ENCODE data around the gene MRPS5.
A peak's percentile ranks its signal among the peaks of the same experiment; 100 is the strongest.

MRPS5 gene

DNA sequence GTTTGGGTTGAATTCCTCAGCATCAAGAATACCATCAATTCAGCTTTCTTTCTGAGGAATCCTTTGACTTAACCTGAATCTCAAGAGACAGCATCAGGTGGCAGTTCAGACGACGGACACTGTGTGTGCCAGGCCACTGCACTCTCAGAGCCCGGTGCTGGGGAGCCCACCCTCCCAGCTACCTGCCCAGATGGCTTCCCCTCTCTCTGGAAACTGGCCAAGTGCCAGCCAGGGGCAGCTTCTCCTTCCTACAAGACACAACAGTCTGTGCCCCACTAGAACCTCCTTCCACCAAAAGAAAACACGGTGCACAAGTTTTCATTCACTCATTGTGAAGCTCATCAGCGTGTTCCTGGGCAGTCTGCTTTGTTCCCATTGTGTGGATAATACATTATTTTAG, 67.6 kb downstream of the MRPS5 start:
- DNase-seq (ENCODE audit: low spot score): no peak
- H3K27ac ChIP-seq: no peak overlapping the region
- ChIA-PET POLR2A (ENCODE audit: low non-redundant PET) (no interaction called here), CTCF (interaction anchor here (0.7 to 2.9 kb wide), 6 partner anchors 8 to 68 kb away, joined by 3 to 18 read pairs (median 5); partner anchors contain the start of gene MAL)
- TF ChIP-seq, protein P1, sequence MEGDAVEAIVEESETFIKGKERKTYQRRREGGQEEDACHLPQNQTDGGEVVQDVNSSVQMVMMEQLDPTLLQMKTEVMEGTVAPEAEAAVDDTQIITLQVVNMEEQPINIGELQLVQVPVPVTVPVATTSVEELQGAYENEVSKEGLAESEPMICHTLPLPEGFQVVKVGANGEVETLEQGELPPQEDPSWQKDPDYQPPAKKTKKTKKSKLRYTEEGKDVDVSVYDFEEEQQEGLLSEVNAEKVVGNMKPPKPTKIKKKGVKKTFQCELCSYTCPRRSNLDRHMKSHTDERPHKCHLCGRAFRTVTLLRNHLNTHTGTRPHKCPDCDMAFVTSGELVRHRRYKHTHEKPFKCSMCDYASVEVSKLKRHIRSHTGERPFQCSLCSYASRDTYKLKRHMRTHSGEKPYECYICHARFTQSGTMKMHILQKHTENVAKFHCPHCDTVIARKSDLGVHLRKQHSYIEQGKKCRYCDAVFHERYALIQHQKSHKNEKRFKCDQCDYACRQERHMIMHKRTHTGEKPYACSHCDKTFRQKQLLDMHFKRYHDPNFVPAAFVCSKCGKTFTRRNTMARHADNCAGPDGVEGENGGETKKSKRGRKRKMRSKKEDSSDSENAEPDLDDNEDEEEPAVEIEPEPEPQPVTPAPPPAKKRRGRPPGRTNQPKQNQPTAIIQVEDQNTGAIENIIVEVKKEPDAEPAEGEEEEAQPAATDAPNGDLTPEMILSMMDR (conservative IDR thresholded peaks at IDR 0.05; ENCODE audit: low read depth): no peak

DNA sequence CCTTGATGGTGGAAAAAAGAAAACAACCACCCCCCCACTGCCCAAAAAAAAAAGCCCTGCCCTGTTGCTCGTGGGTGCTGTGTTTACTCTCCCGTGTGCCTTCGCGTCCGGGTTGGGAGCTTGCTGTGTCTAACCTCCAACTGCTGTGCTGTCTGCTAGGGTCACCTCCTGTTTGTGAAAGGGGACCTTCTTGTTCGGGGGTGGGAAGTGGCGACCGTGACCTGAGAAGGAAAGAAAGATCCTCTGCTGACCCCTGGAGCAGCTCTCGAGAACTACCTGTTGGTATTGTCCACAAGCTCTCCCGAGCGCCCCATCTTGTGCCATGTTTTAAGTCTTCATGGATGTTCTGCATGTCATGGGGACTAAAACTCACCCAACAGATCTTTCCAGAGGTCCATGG, 68.1 kb downstream of the MRPS5 start:
- TF ChIP-seq, protein P1 (conservative IDR thresholded peaks at IDR 0.05; ENCODE audit: low read depth): no peak
- ChIA-PET CTCF (interaction anchor here (0.7 to 2.9 kb wide), 7 partner anchors 9 to 67 kb away, joined by 3 to 18 read pairs (median 5); partner anchors contain the start of gene MAL), POLR2A (ENCODE audit: low non-redundant PET) (no interaction called here)
- H3K27ac ChIP-seq: no peak overlapping the region
- no peak for DNase-seq (ENCODE audit: low spot score)

DNA sequence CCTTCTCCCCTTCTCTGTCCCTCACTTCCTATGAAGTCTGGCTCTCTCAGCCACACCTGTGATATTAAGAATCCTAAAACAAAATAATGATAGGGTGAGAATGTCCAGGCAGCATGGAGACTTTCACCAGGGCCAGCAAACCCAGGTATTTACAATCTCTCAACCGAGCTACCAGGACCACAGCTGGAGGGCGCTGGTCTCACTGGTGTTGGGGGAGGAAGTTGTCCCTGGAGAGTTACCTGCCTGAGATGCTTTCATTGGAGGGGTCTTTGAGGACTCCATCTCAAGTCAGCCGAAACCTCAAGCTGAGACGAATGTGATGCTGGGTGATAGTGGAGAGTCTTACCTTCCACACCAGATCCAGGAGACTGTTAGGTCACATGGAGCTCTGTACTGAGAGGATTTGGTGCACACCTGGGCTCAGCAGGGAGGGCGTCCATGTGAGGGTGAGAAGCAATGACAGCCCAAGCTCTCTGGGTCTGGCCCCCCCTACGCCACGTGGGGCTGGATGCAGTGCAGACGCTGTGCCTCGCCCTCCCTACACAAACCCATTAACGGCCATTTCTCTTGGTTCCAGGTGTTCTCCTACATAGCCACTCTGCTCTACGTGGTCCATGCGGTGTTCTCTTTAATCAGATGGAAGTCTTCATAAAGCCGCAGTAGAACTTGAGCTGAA, 68.7 kb downstream of the MRPS5 start:
- CTCF ChIA-PET: interaction anchor here (0.8 to 2.9 kb wide), 4 partner anchors 9 to 67 kb away, joined by 4 to 18 read pairs (median 5); no protein-coding TSS in a partner anchor
- no peak overlapping the region for H3K27ac ChIP-seq
- DNase-seq (ENCODE audit: low spot score): no peak
- POLR2A ChIA-PET (ENCODE audit: low non-redundant PET): no interaction called here
- TF ChIP-seq, protein P1 (conservative IDR thresholded peaks at IDR 0.05; ENCODE audit: low read depth): no peak

DNA sequence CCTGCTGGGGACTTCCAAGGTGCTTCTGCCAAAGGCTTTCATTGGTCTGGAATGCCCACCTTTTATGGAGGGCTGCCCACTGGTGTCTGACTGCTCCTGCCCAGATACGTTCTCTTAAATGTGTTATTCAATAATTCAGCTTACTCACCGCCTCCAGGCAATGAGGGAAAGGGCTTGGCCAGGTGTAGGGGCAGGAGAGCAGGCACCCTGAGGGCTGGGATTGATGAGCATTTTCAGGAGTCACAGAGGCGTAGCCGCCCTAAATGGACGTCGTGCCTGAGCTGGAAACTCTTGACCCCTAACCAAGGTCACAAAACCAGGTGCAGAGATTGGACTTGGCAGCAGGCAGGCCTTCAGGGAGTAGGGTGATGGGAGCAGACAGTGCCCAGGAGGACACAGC, 69.3 kb downstream of the MRPS5 start:
- H3K27ac ChIP-seq: no peak overlapping the region
- TF ChIP-seq, protein P1 (conservative IDR thresholded peaks at IDR 0.05; ENCODE audit: low read depth): no peak
- DNase-seq (ENCODE audit: low spot score): peak; percentile 76
- CTCF ChIA-PET: interaction anchor here (0.9 to 2.9 kb wide), 2 partner anchors 27 to 29 kb away, joined by 4 to 18 read pairs; no protein-coding TSS in a partner anchor
- POLR2A ChIA-PET (ENCODE audit: low non-redundant PET): no interaction called here

DNA sequence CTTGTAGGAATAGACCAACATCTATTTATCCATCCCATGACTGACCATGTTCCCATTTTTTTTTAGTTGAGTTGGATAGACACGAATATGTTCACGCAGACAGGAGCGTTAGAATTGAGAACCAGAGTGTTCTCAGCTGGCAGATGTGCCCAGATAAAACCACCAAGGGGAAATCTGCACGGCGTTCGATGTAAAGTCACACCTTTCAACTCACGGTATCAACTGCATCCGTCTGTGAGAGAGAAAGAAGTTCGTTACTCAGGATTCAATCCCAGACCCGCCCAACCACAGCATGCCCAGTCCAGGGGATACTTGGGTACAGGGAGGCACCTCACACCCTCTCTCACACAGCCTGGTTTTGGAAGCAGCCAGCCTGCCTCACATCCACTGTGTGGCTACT, 70.0 kb downstream of the MRPS5 start:
- no peak overlapping the region for H3K27ac ChIP-seq
- DNase-seq (ENCODE audit: low spot score): no peak
- ChIA-PET CTCF (interaction anchor here (0.9 to 2.9 kb wide), 2 partner anchors 28 to 29 kb away, joined by 4 to 18 read pairs; no protein-coding TSS in a partner anchor), POLR2A (ENCODE audit: low non-redundant PET) (no interaction called here)
- TF ChIP-seq, protein P1 (conservative IDR thresholded peaks at IDR 0.05; ENCODE audit: low read depth): no peak

DNA sequence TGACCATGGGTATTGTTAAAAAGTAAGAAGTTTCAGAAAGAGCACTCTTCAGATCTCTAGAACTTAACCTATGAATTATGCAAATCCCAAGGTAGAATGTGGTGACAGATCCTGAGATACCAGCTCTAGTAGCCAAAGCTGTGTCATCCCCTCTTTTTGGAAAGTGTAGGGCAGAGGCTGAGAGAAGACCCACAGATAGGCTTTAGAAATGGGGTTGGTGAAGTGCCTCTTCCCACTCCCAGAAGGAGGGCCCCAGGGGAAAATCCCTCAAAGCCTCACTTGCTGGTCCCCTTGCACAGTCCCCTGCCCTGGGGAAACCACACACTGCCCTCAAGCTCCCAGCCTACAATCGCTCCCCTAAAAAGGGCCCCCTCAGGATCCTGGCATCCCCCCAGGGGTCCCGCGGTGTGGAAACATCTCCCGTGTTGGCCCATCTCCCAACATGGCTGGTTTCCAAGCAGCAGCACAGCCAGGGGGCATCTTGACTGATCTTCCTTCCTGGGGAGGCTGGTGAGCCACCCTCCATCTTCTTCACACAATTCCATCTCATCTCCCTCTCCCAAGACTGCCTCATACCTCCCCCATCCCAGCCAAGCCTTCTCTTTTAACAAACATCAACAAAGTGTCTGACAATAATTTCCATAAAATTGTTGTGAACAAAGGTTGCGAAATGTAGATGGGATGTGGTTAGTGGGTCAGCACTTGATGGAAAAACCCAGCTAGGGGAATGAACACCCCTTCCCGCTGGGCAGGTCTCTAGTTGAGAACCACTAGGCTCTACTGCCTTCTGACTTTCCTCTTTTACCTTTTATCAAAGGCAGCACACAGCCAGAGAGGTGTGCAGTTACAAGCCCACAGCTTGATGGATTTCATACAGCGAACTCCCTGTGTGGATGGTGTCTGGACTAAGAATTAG, 71.0 kb downstream of the MRPS5 start:
- POLR2A ChIA-PET (ENCODE audit: low non-redundant PET): no interaction called here
- no peak for DNase-seq (ENCODE audit: low spot score)
- CTCF ChIA-PET: no interaction called here
- no peak overlapping the region for H3K27ac ChIP-seq
- TF ChIP-seq, protein P1 (conservative IDR thresholded peaks at IDR 0.05; ENCODE audit: low read depth): no peak
